HG02943 (cell line): ENCODE measurements around the gene KXD1.
"Not testable (repeated sequence)": the region's sequence is repeated elsewhere in the genome, so short reads cannot be mapped to it uniquely, and the experiment has no call there.

ENCODE experiments used
- ATAC-seq: cut with Tn5 transposase; IDR thresholded peaks from one replicate; pipeline ENCODE4 v1.9.1; 2021; ENCODE audit warnings: mild to moderate bottlenecking, low read depth, moderate library complexity; ENCODE audit not compliant: unreplicated experiment

The KXD1 gene

DNA sequence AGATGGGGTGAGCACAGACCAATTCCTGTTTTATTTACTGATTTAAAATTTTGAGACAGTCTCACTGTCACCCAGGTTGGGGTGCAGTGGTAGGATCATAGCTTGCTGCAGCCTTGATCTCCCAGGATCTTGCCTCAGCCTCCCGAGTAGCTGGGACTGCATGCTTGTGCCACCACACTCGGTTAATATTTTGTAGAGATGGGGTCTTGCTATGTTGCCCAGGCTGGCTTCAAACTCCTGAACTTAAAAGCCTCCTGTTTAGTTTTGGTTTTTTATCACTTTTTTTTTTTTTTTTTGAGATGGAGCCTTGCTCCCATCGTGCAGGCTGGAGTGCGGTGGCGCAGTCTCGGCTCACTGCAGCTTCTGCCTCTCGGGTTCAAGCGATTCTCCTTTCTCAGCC lies 18.7 kb downstream of the KXD1 start:
- ATAC-seq: no peak

- ATAC-seq: no peak
Measured at GRCh38 chr19:18577365-18577914, 19.8 kb downstream of the KXD1 start.

DNA sequence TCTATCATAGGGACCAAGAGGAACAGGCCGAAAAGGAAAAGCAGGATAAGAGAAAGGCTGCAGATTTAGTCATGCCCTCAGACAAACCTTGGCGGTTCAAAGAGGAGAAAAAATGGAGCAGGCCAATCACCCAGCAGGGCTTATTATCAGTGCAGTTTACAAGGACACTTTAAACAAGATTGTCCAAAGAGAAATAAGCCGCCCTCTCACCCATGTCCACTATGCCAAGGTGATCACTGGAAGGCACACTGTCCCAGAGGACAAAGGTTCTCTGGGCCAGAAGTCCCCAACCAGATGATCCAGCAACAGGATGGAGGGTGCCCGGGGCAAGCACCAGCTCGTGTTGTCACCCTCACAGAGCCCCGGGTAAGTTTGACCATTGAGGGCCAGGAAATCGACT lies 22.6 kb downstream of the KXD1 start:
- no peak for ATAC-seq

GRCh38 chr19:18586306-18586705 lies 28.6 kb downstream of the KXD1 start:
- ATAC-seq: no peak

DNA sequence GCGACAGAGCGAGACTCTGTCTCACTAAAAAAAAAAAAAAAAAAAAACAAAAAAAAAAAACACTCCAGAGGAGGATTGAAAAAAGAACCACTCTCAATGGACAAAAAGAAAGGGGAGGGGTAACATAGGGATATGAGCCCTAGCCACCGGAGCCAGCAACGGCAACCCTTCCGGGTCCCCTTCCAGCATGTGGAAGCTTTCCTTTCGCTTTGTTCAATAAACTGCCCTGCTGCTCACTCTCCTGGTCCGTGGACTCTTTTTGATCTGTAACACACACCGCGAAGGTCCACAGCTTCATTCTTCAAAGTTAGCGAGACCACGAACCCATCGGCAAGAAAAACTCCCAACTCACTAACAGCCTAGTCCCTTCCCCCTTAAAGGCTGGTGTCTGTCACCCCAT lies 29.9 kb downstream of the KXD1 start:
- no peak for ATAC-seq

DNA sequence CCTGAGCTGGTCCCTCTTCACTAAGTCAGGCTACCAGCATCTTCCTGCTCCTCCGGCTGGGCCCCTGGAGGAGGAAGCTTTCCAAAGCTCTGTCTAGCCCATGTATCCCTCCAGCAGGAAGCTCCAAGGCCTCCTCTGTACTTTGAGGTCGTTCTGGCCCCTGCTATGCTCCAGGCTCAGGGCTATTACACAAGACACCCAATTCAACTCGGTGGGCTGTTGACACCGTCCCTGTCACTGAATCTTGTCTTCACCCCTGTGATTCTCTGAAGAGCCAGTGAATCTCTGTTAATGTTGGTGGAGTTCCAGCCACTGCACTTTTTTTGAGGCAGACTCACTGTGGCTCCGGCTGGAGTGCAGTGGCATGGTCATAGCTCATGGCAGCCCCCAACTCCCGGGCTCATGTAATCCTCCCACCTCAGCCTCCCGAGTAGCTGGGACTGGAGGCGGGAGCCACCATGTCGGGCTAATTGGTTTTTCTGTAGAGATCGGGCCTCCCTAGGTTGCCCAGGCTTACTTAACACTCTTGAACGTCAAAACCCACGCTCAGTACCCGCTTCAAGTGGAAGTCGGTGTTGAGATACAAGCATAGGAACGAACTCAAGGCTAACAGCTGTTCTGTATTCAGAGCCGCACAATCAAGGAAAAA lies 30.4 kb downstream of the KXD1 start:
- peak; percentile 3 for ATAC-seq

GRCh38 chr19:18588611-18589379 lies 31.1 kb downstream of the KXD1 start, which contains the start of gene REX1BD:
Gene REX1BD (plus strand): TSS chr19:18588798. CDS start chr19:18588802, 4 bp downstream.
- peak; percentile 55 for ATAC-seq

GRCh38 chr19:18589380-18590272 lies 32.0 kb downstream of the KXD1 start:
- peak; percentile 22 for ATAC-seq

- ATAC-seq: no peak
Measured at GRCh38 chr19:18590273-18591272, 32.9 kb downstream of the KXD1 start.

- ATAC-seq: no peak
Measured at GRCh38 chr19:18591735-18592385, 34.2 kb downstream of the KXD1 start.

GRCh38 chr19:18592732-18593131 lies 35.1 kb downstream of the KXD1 start:
- ATAC-seq: not testable (repeated sequence)

GRCh38 chr19:18593367-18594095 lies 35.9 kb downstream of the KXD1 start:
- no peak for ATAC-seq

- ATAC-seq: no peak
Measured at GRCh38 chr19:18594096-18594823, 36.6 kb downstream of the KXD1 start.

DNA sequence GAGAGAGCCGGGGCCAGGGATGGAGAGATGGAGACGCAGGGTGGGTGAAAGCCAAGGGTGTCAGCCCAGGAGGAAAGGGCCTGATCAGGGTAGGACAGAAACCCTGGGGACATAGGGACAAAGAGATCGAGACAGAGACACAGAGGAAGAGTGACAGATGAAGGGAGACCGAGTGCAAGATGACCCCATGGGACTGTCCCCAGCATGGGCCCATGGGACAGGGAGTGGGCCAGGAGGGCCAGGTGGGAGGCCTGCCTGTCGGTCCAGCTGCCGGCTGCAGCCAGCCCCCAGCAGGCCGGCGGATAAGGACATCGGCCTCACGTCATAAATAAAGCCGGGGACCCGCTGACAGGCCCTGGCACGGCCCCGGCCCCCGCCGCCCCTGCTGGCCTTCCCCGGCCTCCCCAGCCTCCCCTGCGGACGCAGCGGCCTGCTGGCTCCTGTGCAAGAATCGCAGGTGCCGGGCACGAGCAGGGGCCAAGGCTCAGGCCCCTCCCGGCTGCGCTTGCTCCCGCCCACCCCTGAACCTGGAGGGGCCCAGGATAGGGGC lies 37.2 kb downstream of the KXD1 start:
- ATAC-seq: no peak

- no peak for ATAC-seq
Measured at GRCh38 chr19:18595475-18595874, 37.8 kb downstream of the KXD1 start.

- no peak for ATAC-seq
Measured at GRCh38 chr19:18596752-18597157, 39.1 kb downstream of the KXD1 start.
